Measurements from ENCODE around the gene CHMP5. TPM values are rescaled to one million over a fixed set of nuclear protein-coding genes. Genes with fewer than 3 reads are reported as not detected.

Gene CHMP5
- total RNA-seq (2022; extraction: Qiagen RNA extraction), result 68.4 to 84.0 TPM (median 71.0 TPM) in 5 replicates

DNA sequence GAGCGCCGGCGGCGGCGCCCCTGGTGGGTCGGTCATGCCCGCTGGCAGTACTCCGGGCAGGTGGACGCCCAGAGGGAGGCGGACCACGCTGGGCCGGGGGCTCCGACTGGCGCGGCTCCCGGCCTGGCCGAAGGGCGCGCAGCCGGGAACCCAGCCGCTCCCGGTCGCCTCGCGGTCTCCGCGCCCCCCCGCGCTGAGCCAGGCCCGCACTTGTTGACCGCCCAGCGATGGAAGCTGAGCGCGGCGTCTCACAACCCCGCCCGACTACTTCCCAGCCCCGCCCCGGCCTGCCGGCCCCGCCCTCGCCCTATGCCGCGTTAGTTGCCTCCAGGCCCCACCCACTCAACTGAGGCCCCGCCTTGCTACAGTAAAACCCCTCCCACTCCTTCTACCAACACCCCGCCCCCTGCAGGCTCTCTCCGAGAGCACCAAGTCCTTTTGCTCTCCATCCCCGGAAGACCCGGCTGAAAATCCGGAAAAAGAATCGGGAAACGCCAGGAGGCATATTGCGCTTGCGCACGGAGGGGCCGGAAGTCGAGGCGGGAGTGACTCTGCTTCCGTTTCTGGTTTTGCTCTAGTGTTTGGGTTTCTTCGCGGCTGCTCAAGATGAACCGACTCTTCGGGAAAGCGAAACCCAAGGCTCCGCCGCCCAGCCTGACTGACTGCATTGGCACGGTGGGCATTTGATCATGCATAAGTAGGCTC lies at the start of gene CHMP5, which contains the start of gene BAG1:
Gene CHMP5, plus strand, starts transcription at position 577 of the 705 bp plus-strand sequence. Its CDS starts 30 bp downstream, at position 607.
Gene BAG1, minus strand, starts transcription at position 236 of the 705 bp plus-strand sequence.

DNA sequence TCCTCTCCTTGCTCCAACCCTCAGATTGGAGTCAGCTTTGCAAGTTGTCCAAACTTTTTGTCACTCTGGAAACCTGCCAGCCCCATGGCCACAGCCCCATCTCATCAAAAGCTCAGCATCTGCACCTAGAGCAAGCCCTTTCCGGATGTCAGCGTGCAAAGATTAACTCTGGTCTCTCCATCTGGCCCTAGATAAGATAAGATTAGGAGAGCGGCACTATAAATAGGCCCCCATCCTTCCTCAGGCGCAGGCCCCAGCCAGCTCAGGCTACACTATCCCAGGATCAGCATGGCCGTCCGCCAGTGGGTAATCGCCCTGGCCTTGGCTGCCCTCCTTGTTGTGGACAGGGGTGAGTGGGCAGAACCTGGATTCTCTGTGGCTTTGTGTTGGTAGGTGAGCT lies 24.9 kb upstream of the CHMP5 start, which contains the start of gene SPINK4:
Gene SPINK4, plus strand, starts transcription at position 247 of the 400 bp plus-strand sequence. Its CDS starts 42 bp downstream, at position 289.

DNA sequence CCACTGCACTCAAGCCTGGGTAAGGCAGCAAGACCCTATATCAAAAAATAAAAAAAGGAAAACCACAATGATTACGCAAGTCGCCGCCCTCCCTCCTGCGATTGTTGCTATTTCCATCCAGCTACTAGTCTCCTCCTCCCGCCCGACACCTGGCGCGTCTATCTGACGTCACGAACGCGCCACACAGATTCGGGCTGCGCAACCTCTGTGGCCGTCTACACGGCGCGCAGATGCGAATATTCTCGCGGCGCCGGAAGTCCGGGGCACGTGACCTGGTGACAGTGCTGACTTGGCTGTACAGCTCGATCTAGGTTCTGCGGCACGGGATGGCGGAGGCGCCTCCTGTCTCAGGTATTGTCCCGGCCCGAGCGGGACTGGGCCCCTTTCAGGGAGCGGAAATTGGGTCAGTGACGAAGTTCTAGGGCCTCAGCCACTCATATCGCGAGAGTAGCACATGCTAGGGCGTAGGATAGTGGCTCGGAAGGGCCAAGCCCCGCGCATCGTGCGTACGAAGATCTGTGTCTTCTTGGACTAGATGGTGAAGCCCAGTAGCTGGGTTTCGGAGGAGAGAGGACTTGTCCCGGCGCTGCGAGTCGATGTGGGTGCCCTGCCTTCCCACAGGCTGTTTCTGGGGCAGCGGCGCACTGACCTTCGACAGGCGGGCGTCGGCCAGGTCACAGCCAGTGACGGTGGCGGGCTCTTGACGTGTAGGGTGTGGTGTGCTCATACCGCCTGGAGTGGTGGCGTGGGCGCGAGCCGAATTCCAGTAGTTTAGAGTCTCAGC lies 25.6 kb downstream of the CHMP5 start, which contains the start of gene NFX1:
Gene NFX1, plus strand, starts transcription at position 270 of the 784 bp plus-strand sequence. Its CDS starts 57 bp downstream, at position 327.

Other genes with a start within 250 kb of the CHMP5 start
- gene DNAJA1, start 239.8 kb upstream of the CHMP5 start, total RNA-seq (2022; extraction: Qiagen RNA extraction), result 206 to 243 TPM (median 234 TPM) in 5 replicates
- 17.3 to 22.6 TPM (median 17.6 TPM) in 5 replicates for gene SMU1, start 188.4 kb upstream of the CHMP5 start, total RNA-seq (2022; extraction: Qiagen RNA extraction)
- gene B4GALT1, start 97.7 kb upstream of the CHMP5 start, total RNA-seq (2022; extraction: Qiagen RNA extraction), result 196 to 244 TPM (median 227 TPM) in 5 replicates
- gene SPINK4, start 24.9 kb upstream of the CHMP5 start, total RNA-seq (2022; extraction: Qiagen RNA extraction), result not detected in 5 replicates
- gene BAG1, start 341 bp upstream of the CHMP5 start, total RNA-seq (2022; extraction: Qiagen RNA extraction), result 121 to 144 TPM (median 138 TPM) in 5 replicates
- 29.2 to 34.1 TPM (median 31.0 TPM) in 5 replicates for gene NFX1, start 25.5 kb downstream of the CHMP5 start, total RNA-seq (2022; extraction: Qiagen RNA extraction)
- gene AQP7, start 137.5 kb downstream of the CHMP5 start, total RNA-seq (2022; extraction: Qiagen RNA extraction), result 0.27 to 0.59 TPM (median 0.34 TPM) in 5 replicates
- 11.5 to 20.2 TPM (median 17.9 TPM) in 5 replicates for gene AQP3, start 182.5 kb downstream of the CHMP5 start, total RNA-seq (2022; extraction: Qiagen RNA extraction)
- 62.1 to 73.9 TPM (median 68.9 TPM) in 5 replicates for gene NOL6, start 208.9 kb downstream of the CHMP5 start, total RNA-seq (2022; extraction: Qiagen RNA extraction)

Data from A549 treated with Mapracorat at 1 μM for 4 hours (cell line).